Measurements from ENCODE around the gene YIPF3. TPM values are rescaled to one million over a fixed set of nuclear protein-coding genes. Genes with fewer than 3 reads are reported as not detected.

YIPF3 gene
- total and polyA plus RNA-seq, 9 of the 15 experiments (the other 6 are each of a cell fraction or from before 2014, with no cell fraction given) = 27.5 to 75.3 (median 57.6) TPM

GRCh38 chr6:43509984-43510826, 6.5 kb downstream of the YIPF3 start, which contains the start of gene LRRC73 (continued):
- TF ChIP-seq BCLAF1 (IDR thresholded peaks at IDR 0.05; ENCODE audit: borderline replicate concordance in 1 of 2, control insufficient read depth in 1 of 2, low read depth in 2 of 2, low read length in 1 of 2) = no peak
- TF ChIP-seq TFAM (CRISPR knock-in tag; conservative IDR thresholded peaks at IDR 0.05) = no peak
- no peak; the same call in 1 of the 2 replicates for TF ChIP-seq ZBTB1 (CRISPR knock-in tag; IDR thresholded peaks at IDR 0.05; ENCODE audit: borderline replicate concordance, low read depth)
- 0 out of 2 replicates have a peak, but pooled peaks have one; percentile 4 for TF ChIP-seq TEAD4 (IDR thresholded peaks at IDR 0.05; ENCODE audit: low read length)
- TF ChIP-seq TEAD4 (CRISPR knock-in tag; IDR thresholded peaks at IDR 0.05; ENCODE audit: borderline replicate concordance) = no peak
- TF ChIP-seq BRF1 (IDR thresholded peaks at IDR 0.05; ENCODE audit: borderline replicate concordance, extremely low read depth, insufficient read length) = no peak
- no peak; the same call in 1 of the 2 replicates for TF ChIP-seq GABPB1 (CRISPR knock-in tag; IDR thresholded peaks at IDR 0.05)
- no peak for TF ChIP-seq TAF15 (IDR thresholded peaks at IDR 0.05; ENCODE audit: low read depth, low read length)
- no peak for TF ChIP-seq FOXK1 (CRISPR knock-in tag; IDR thresholded peaks at IDR 0.05; ENCODE audit: borderline replicate concordance)
- no peak for TF ChIP-seq ZNF57 (CRISPR knock-in tag; IDR thresholded peaks at IDR 0.05)
- no peak for TF ChIP-seq CREBBP (IDR thresholded peaks at IDR 0.05; ENCODE audit: low read depth, low read length)
- TF ChIP-seq ILK (tag; IDR thresholded peaks at IDR 0.05; ENCODE audit: borderline replicate concordance, low read depth) = no peak
- TF ChIP-seq HBP1 (CRISPR knock-in tag; IDR thresholded peaks at IDR 0.05) = no peak
- TF ChIP-seq ZNF239 (CRISPR knock-in tag; IDR thresholded peaks at IDR 0.05) = no peak
- TF ChIP-seq, protein P1, sequence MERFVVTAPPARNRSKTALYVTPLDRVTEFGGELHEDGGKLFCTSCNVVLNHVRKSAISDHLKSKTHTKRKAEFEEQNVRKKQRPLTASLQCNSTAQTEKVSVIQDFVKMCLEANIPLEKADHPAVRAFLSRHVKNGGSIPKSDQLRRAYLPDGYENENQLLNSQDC (CRISPR knock-in tag; IDR thresholded peaks at IDR 0.05) = no peak
- no peak for TF ChIP-seq GTF2B (IDR thresholded peaks at IDR 0.05; ENCODE audit: extremely low read depth, insufficient read length)
- TF ChIP-seq RFX7 (CRISPR knock-in tag; IDR thresholded peaks at IDR 0.05) = no peak
- TF ChIP-seq ZNF668 (CRISPR knock-in tag; IDR thresholded peaks at IDR 0.05) = no peak
- no peak for TF ChIP-seq THRAP3 (IDR thresholded peaks at IDR 0.05; ENCODE audit: borderline replicate concordance)
- TF ChIP-seq ZNF274 (IDR thresholded peaks at IDR 0.05; ENCODE audit: borderline replicate concordance, low read depth, low read length) = no peak
- no peak for TF ChIP-seq MCM2 (IDR thresholded peaks at IDR 0.05; ENCODE audit: low read depth)
- TF ChIP-seq ARID1B (IDR thresholded peaks at IDR 0.05) = no peak
- TF ChIP-seq ATF1 (CRISPR knock-in tag; IDR thresholded peaks at IDR 0.05) = no peak
- TF ChIP-seq ATF1 (tag; IDR thresholded peaks at IDR 0.05) = peak; percentile 95
